Activated naive CD4-positive, alpha-beta T cell treated with anti-CD3 and anti-CD28 coated beads, Interleukin-2, amount 50 U/mL, for 24 hours (primary cell): Measurements from ENCODE around the gene BORCS5.
"Not testable (repeated sequence)": the region's sequence is repeated elsewhere in the genome, so short reads cannot be mapped to it uniquely, and the experiment has no call there.

Experiments
- H3K27ac Mint-ChIP-seq: one replicate; pipeline ENCODE4 v1.8.0; 2021; ENCODE audit warnings: mild to moderate bottlenecking, mixed read lengths
- H3K27me3 Mint-ChIP-seq: one replicate; pipeline ENCODE4 v1.8.0; 2021; ENCODE audit warnings: mixed read lengths
- H3K36me3 Mint-ChIP-seq: one replicate; pipeline ENCODE4 v1.8.0; 2021; ENCODE audit warnings: mixed read lengths
- H3K4me1 Mint-ChIP-seq: one replicate; pipeline ENCODE4 v1.8.0; 2021; ENCODE audit warnings: mixed read lengths
- H3K4me3 Mint-ChIP-seq: one replicate; pipeline ENCODE4 v1.8.0; 2021; ENCODE audit warnings: mild to moderate bottlenecking, mixed read lengths
- H3K9me3 Mint-ChIP-seq: one replicate; pipeline ENCODE4 v1.8.0; 2021; ENCODE audit warnings: mixed read lengths

BORCS5 gene

DNA sequence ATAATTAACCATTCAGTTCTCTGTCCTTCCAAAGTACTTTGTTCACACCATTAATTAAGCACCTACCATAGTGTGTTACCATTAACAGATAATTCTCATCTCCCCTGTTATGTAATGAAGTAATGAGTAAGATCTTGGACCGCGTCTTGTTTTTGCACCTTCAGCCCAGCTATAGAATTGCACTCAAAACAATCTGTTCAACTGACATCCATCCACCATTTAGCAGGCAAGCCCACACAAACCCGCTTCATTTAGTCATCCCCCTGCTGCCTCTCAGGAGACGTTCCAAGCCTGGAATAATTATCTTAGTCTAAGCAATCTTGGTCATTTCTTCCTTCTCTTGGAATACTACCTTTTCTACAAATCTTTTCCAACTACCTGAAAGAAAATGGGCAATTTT lies 131.4 kb downstream of the BORCS5 start:
- Mint-ChIP-seq H3K9me3 (no peaks in the 10 kb centered on the region), H3K4me1 (peaks cover 21% of the 10 kb centered on the region), H3K36me3 (peaks cover 4% of the 10 kb centered on the region), H3K27ac (no peak overlapping the region), H3K27me3 (no peaks in the 10 kb centered on the region), H3K4me3 (no peak overlapping the region)

- no peak overlapping the region for H3K27ac Mint-ChIP-seq
- no peaks in the 10 kb centered on the region for H3K27me3 Mint-ChIP-seq
- H3K4me3 Mint-ChIP-seq = no peak overlapping the region
- H3K36me3 Mint-ChIP-seq = peaks cover 3% of the 10 kb centered on the region
- H3K9me3 Mint-ChIP-seq = no peaks in the 10 kb centered on the region
- H3K4me1 Mint-ChIP-seq = peaks cover 14% of the 10 kb centered on the region
Measured at GRCh38 chr12:12488823-12489550, 132.1 kb downstream of the BORCS5 start.

DNA sequence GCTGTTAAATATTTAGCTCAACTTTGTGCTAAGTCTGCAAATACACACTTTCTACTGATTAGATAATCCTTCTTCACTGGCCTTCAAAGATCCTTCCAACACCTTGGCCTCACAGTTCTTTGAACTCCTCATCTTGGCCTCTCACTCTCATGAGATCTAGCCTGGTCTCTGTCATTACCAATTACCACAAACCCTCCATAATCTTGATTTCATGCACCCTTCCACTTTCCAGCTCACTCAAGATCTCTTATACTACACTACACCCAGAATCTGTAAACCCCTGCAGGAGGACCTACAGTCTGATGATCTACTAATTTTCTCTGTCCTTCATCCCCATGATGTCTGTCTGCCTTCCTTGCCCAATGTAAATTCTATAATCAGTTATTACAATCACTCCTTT lies 134.7 kb downstream of the BORCS5 start:
- Mint-ChIP-seq H3K27me3 (no peaks in the 10 kb centered on the region), H3K9me3 (no peaks in the 10 kb centered on the region), H3K4me3 (no peak overlapping the region), H3K36me3 (no peaks in the 10 kb centered on the region), H3K4me1 (peaks cover 10% of the 10 kb centered on the region), H3K27ac (no peak overlapping the region)

- H3K4me1 Mint-ChIP-seq = peaks cover 10% of the 10 kb centered on the region
- no peaks in the 10 kb centered on the region for H3K27me3 Mint-ChIP-seq
- no peak overlapping the region for H3K27ac Mint-ChIP-seq
- H3K4me3 Mint-ChIP-seq = no peak overlapping the region
- no peaks in the 10 kb centered on the region for H3K9me3 Mint-ChIP-seq
- H3K36me3 Mint-ChIP-seq = no peaks in the 10 kb centered on the region
Measured at GRCh38 chr12:12492547-12492946, 135.7 kb downstream of the BORCS5 start.

DNA sequence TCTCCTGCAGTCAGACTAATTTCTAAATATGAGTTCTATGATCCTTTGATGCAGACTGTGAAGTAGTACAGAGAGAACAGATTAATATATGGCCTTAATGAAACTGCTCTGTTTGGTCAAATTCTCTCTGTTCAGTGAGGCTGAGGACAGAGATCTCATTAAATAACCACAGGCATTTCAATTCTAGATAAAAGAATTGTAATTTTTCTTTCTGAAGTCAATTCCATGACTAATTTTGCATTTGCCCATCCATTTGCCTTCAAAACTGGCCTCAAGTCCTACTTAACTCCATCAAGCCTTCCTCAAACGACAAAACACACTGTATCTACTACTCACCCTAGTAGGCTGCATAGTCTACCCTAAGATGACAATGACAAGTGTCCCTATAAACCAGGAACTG lies 138.7 kb downstream of the BORCS5 start:
- Mint-ChIP-seq H3K36me3 (peaks cover 3% of the 10 kb centered on the region), H3K4me3 (no peak overlapping the region), H3K27me3 (no peaks in the 10 kb centered on the region)

GRCh38 chr12:12498210-12498609 lies 141.3 kb downstream of the BORCS5 start:
- Mint-ChIP-seq H3K4me1 (peaks cover 25% of the 10 kb centered on the region), H3K27me3 (no peaks in the 10 kb centered on the region), H3K27ac (no peak overlapping the region), H3K36me3 (peaks cover 5% of the 10 kb centered on the region), H3K4me3 (no peak overlapping the region), H3K9me3 (no peaks in the 10 kb centered on the region)

More for the DNA sequence above, 138.7 kb downstream of the BORCS5 start:
- H3K4me1 Mint-ChIP-seq = peaks cover 10% of the 10 kb centered on the region
- H3K27ac Mint-ChIP-seq = no peak overlapping the region
- H3K9me3 Mint-ChIP-seq = no peaks in the 10 kb centered on the region

DNA sequence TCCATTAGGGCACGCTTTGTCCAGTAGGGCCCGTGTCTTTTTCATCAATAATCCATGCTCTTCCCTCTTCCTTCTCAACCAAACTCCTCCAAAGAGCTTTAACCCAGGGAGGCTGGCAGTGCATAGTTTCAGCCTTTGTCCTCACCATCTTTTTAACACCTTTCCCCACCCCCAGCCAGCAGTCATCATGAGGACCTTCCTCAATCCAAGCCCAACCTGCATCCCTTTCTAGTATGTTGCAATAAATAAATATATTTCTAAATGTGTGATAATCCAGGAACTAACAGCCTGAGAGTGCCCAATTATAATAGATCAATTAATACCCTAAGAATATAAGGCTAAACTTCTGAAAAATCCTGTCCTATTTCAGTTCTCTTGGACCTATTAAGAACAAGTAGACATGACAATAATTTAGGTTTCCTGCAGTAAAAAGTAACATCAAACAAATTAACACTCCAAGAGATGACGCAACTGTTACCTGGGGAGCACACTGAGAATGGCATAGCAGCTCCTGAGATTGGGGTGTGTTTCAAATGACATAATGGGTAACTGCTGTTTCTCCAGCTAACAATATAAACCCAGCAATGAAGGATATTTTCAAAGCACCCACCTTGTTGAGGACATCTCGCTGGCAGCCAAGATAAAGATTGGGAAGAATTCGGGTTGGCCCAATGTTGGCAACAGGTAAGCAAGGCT lies 143.2 kb downstream of the BORCS5 start:
- Mint-ChIP-seq H3K4me1 (peaks cover 35% of the 10 kb centered on the region), H3K36me3 (peaks cover 5% of the 10 kb centered on the region), H3K4me3 (no peak overlapping the region), H3K27me3 (no peaks in the 10 kb centered on the region), H3K27ac (peak overlapping the region; percentile 20), H3K9me3 (no peaks in the 10 kb centered on the region)

DNA sequence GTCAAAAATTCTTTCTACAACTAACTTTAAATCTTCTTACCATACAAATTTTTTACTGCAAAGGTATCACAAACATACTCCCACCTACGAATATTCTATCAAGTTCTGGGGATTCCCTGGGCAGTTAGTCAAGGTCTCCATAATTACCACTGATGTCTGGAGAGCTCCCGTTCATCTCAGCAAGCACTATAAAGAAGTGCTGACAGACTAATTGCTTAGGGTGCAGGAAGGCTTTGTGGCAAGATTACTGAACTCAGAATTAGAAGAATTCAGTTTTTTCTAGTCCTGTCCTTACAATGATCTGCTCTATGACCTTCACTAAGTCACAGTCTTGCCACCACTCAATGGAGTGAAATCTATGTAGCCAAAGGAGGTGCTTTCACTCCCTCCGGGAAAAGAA lies 144.2 kb downstream of the BORCS5 start:
- no peaks in the 10 kb centered on the region for H3K27me3 Mint-ChIP-seq
- peaks cover 46% of the 10 kb centered on the region for H3K4me1 Mint-ChIP-seq
- H3K36me3 Mint-ChIP-seq = peaks cover 7% of the 10 kb centered on the region
- H3K27ac Mint-ChIP-seq = peak overlapping the region; percentile 60
- H3K4me3 Mint-ChIP-seq = no peak overlapping the region
- H3K9me3 Mint-ChIP-seq = no peaks in the 10 kb centered on the region

- H3K27me3 Mint-ChIP-seq, H3K9me3 Mint-ChIP-seq, H3K4me3 Mint-ChIP-seq, H3K36me3 Mint-ChIP-seq: not testable (repeated sequence)
- peaks cover 55% of the 10 kb centered on the region for H3K4me1 Mint-ChIP-seq
- peak overlapping the region; percentile 78 for H3K27ac Mint-ChIP-seq
Measured at GRCh38 chr12:12502130-12502814, 145.4 kb downstream of the BORCS5 start.

- Mint-ChIP-seq H3K4me1 (peaks cover 55% of the 10 kb centered on the region), H3K27ac (peak overlapping the region; percentile 78), H3K4me3 (no peak overlapping the region), H3K27me3 (no peaks in the 10 kb centered on the region), H3K9me3 (no peaks in the 10 kb centered on the region), H3K36me3 (peaks cover 7% of the 10 kb centered on the region)
Measured at GRCh38 chr12:12502815-12503151, 145.9 kb downstream of the BORCS5 start.

DNA sequence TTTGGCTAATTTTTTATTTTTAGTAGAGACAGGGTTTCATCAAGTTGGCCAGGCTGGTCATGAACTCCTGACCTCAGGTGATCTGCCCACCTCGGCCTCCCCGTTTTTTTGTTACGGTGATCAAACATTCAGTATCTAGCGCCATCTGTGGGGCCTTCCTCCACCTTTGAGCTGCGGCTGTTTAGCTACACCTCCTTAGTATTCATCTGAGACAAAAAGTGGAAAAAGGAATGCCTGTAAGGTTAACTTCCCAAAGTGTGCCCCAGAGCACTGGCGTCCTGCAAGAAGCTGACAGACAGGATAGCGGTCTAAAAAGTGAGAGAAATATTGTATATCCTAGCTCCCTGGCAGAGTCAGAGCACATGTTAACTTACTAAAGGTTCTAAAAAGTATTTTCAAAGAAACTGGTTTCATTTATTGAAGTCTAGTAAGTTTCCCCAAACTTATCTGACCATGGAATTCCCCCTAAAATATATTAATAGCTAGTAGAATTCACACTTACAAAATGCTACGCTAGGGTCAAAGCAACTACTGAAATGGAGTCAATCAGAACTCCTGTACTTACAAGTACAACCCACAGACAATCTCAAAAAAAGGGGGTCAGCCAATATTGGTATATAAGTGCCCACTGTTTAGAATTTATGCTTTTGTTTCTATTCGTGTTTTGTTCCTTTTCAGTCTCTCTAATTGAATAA lies 146.7 kb downstream of the BORCS5 start:
- Mint-ChIP-seq H3K27ac (peak overlapping the region; percentile 81), H3K4me3 (no peak overlapping the region), H3K36me3 (peaks cover 11% of the 10 kb centered on the region), H3K27me3 (no peaks in the 10 kb centered on the region), H3K4me1 (peaks cover 62% of the 10 kb centered on the region), H3K9me3 (no peaks in the 10 kb centered on the region)

DNA sequence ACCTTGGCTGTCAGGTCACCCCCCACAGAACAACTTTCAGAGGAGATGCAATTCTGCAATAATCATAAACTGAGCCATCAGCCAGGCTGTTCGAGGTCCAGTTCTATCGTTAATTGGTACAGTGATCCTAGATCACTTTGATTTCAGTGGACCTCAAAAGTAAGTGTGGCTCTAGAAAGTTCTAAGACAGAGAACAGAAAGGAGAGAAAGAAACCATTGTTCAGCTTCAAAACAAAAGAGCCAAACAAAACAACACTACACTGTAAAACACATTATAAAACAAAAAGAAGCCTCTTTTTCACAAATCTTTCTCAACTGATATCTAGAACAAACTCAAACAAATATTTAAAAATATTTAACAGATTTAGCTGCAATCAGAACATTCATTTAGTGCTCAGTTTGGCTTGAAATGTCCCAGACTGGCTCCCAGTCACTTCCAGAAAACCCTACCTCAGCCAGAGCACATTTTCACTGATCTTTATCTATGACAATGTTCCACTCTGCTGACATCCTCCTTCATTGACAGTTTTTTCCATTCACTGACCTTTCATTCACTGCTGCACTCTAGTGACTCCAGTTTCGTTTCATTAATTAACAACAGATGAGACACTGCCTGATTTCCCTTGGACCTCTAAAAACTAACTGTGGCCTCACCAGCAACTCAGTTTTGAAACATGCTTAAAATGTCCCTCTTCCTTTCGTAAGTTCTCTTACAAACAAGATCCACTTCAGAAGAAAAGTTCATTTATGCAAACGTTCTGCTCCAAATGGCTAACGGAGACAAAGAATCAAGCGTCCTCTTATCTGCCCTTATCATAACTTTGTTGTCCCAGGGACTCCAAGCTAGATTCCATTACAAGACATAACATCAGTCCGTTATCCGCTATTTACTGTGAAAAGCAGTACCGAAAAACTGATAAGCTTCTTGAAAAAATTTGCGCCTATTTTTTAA lies 148.9 kb downstream of the BORCS5 start:
- Mint-ChIP-seq H3K27ac (peak overlapping the region; percentile 69), H3K36me3 (peaks cover 8% of the 10 kb centered on the region), H3K4me3 (peak overlapping the region; percentile 54), H3K9me3 (no peaks in the 10 kb centered on the region), H3K27me3 (no peaks in the 10 kb centered on the region), H3K4me1 (peaks cover 62% of the 10 kb centered on the region)

- Mint-ChIP-seq H3K36me3 (peaks cover 8% of the 10 kb centered on the region), H3K9me3 (no peaks in the 10 kb centered on the region), H3K27ac (peak overlapping the region; percentile 69), H3K4me1 (peaks cover 56% of the 10 kb centered on the region), H3K4me3 (peak overlapping the region; percentile 54), H3K27me3 (no peaks in the 10 kb centered on the region)
Measured at GRCh38 chr12:12506496-12506890, 149.6 kb downstream of the BORCS5 start.

GRCh38 chr12:12507121-12507520 lies 150.2 kb downstream of the BORCS5 start:
- H3K36me3 Mint-ChIP-seq = peaks cover 8% of the 10 kb centered on the region
- peak overlapping the region; percentile 69 for H3K27ac Mint-ChIP-seq
- H3K4me1 Mint-ChIP-seq = peaks cover 56% of the 10 kb centered on the region
- H3K4me3 Mint-ChIP-seq = no peak overlapping the region
- no peaks in the 10 kb centered on the region for H3K27me3 Mint-ChIP-seq
- H3K9me3 Mint-ChIP-seq = no peaks in the 10 kb centered on the region

DNA sequence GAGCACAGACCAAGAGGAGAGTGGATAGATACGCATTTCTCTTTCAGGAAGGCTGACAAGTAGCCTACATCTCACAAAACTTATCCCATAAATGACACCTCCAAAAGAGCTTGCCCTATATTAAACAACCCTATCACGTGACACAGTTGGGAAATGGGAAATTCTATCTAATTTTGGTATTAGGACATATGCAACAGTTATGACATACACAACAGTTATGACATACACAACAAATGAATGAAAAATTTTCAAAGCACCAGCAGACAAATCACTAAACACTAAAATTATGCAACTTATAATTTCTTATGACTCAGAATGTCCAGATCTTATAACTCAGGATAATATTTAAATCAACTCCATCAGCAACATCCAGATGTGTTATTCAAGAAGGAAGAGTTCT lies 151.7 kb downstream of the BORCS5 start:
- Mint-ChIP-seq H3K27me3 (no peaks in the 10 kb centered on the region), H3K36me3 (peaks cover 6% of the 10 kb centered on the region), H3K4me3 (no peak overlapping the region), H3K4me1 (peaks cover 46% of the 10 kb centered on the region), H3K9me3 (no peaks in the 10 kb centered on the region), H3K27ac (no peak overlapping the region)
